Sigmoid colon (tissue), 4 donors: ENCODE measurements around the gene TRANK1.

Source experiments
- CTCF ChIP-seq, 4 experiments: fragments of 450-650 bp in 3 of 4; fragments of 200-600 bp in 1 of 4; IDR thresholded peaks; one replicate each; pipeline ENCODE4 v1.5.1; 2016 to 2019; ENCODE audit warnings: antibody characterized with exemption in 4 of 4, mild to moderate bottlenecking in 3 of 4, moderate library complexity in 2 of 4
- POLR2A ChIP-seq, 2 donors: fragments of 450-650 bp; IDR thresholded peaks; one replicate each; pipeline ENCODE4 v1.6.1; 2016; ENCODE audit warnings: antibody characterized with exemption in 2 of 2, mild to moderate bottlenecking in 2 of 2, moderate library complexity in 2 of 2
- POLR2AphosphoS5 ChIP-seq, 4 donors: sonication (generic); formaldehyde crosslinking; IDR thresholded peaks; one replicate each; pipeline ENCODE4 v1.6.1; 2017; ENCODE audit warnings: antibody characterized with exemption in 4 of 4

DNA sequence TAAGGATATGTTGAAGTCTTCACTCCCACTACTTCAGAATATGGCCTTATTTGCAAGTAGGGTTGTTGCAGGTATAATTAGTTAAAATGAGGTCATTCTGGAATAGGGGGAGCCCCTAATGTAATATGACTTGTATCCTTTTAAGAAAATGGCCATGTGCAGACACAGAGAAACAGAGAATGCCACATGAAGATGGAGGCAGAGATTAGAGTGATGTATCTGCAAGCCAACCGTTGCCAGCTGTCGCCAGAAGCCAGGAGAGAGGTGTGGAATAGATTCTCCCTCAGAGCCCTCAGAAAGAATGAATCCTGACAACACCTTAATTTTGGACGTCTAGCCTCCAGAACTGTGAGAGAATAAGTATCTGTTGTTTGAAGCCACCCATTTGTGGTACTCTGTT is 11.3 kb upstream of the TRANK1 start:
- TF ChIP-seq POLR2A (IDR thresholded peaks at IDR 0.05) (no peak), POLR2AphosphoS5 (IDR thresholded peaks at IDR 0.05) (no peak), CTCF (IDR thresholded peaks at IDR 0.05) (no peak)
